ENCODE measurements around the gene ATP8B2. TPM values are rescaled to one million over a fixed set of nuclear protein-coding genes. Genes with fewer than 3 reads are reported as not detected.

Gene ATP8B2
- polyA plus RNA-seq, 1 donor, result 20.8 TPM

DNA sequence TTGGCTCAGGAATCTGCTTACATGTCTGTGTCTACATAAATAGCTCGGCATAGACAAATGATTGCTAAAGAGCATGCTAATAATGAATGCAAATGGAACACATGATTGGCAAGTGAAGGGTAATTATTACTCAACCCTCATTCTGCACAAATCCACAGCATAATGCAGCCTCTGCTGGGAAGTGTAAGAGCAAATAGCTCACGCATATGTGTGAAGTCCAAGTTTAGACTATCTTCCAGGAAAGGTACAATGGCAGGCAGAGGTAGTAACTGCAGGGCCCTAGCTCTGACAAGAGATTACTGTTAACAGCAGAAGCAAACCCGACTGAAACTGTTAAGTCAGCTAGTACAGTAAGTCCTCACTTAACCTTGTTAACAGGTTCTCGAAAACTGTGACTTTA, 72.8 kb downstream of the ATP8B2 start:
- no peak for DNase-seq (ENCODE audit: low read depth)

DNA sequence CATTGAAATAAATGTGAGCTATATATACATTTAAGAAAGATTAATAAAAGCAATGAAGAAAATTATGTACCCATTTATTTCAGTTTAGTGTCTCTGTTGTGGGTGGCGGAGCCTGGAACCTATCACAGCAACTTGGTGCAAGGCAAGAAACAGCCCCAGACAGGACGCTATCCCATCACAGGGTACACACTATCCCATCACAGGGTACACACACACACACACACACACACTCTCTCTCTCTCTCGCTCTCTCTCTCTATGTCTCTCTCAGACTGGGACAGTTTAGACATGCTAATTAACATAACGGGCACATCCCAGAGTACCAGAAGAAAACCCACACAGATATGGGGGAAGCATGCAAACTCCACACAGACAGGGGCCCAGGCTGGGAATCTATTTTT, 73.4 kb downstream of the ATP8B2 start:
- DNase-seq (ENCODE audit: low read depth), result no peak

- DNase-seq (ENCODE audit: low read depth), result no peak
Measured at GRCh38 chr1:154400381-154400801, 75.1 kb downstream of the ATP8B2 start.

Other genes with a start within 250 kb of the ATP8B2 start
- gene NUP210L, start 170.5 kb upstream of the ATP8B2 start, polyA plus RNA-seq (ENCODE audit: insufficient read length), result 0.03 TPM
- gene TPM3, start 133.4 kb upstream of the ATP8B2 start, polyA plus RNA-seq (ENCODE audit: insufficient read length), result 535 TPM
- not detected for gene CFAP141, start 119.2 kb upstream of the ATP8B2 start, polyA plus RNA-seq (ENCODE audit: insufficient read length)
- gene UBAP2L, start 104.6 kb upstream of the ATP8B2 start, polyA plus RNA-seq (ENCODE audit: insufficient read length), result 97.8 TPM
- 69.8 TPM for gene HAX1, start 52.9 kb upstream of the ATP8B2 start, polyA plus RNA-seq (ENCODE audit: insufficient read length)
- gene AQP10, start 4.4 kb upstream of the ATP8B2 start, polyA plus RNA-seq (ENCODE audit: insufficient read length), result not detected
- 7.1 TPM for gene IL6R, start 79.8 kb downstream of the ATP8B2 start, polyA plus RNA-seq (ENCODE audit: insufficient read length)
- 2.3 TPM for gene TDRD10, start 176.7 kb downstream of the ATP8B2 start, polyA plus RNA-seq (ENCODE audit: insufficient read length)
- 9.1 TPM for gene SHE, start 176.9 kb downstream of the ATP8B2 start, polyA plus RNA-seq (ENCODE audit: insufficient read length)
- gene UBE2Q1, start 233.1 kb downstream of the ATP8B2 start, polyA plus RNA-seq (ENCODE audit: insufficient read length), result 64.5 TPM
- gene CHRNB2, start 242.3 kb downstream of the ATP8B2 start, polyA plus RNA-seq (ENCODE audit: insufficient read length), result 0.23 TPM

Measured in forelimb muscle (tissue), 1 donor.